Hepatocyte (in vitro differentiated cells): ENCODE measurements around the gene STAB2. TPM values are rescaled to one million over a fixed set of nuclear protein-coding genes. Genes with fewer than 3 reads are reported as not detected.

Experiments
- DNase-seq: peaks from one replicate; pipeline ENCODE4 v3.0.0-alpha.2; 2016; ENCODE audit warnings: low spot score
- H2AFZ ChIP-seq: fragments of 200-600 bp; sonication (generic); 2 replicates; pipeline ENCODE4 v1.6.0; 2016; ENCODE audit warnings: antibody characterized with exemption, mild to moderate bottlenecking
- H3K27ac ChIP-seq: fragments of 200-600 bp; sonication (generic); 2 replicates; pipeline ENCODE4 v1.5.1; 2016; ENCODE audit warnings: mild to moderate bottlenecking
- H3K27me3 ChIP-seq: fragments of 200-600 bp; sonication (generic); 2 replicates; pipeline ENCODE4 v1.6.1; 2016
- H3K36me3 ChIP-seq: fragments of 200-600 bp; sonication (generic); replicated peaks from 2 replicates; pipeline ENCODE4 v1.5.1; 2016; ENCODE audit warnings: low read depth; ENCODE audit not compliant: insufficient read depth
- H3K4me1 ChIP-seq: fragments of 200-600 bp; sonication (generic); 2 replicates; pipeline ENCODE4 v1.5.1; 2016; ENCODE audit warnings: mild to moderate bottlenecking, moderate library complexity; ENCODE audit not compliant: insufficient read depth
- H3K4me2 ChIP-seq: fragments of 200-600 bp; sonication (generic); 2 replicates; pipeline ENCODE4 v1.6.0; 2016
- H3K4me3 ChIP-seq: fragments of 200-600 bp; sonication (generic); 2 replicates; pipeline ENCODE4 v1.5.1; 2016; ENCODE audit warnings: mild to moderate bottlenecking
- H3K79me2 ChIP-seq: fragments of 200-600 bp; sonication (generic); 2 replicates; pipeline ENCODE4 v1.6.0; 2017; ENCODE audit warnings: mild to moderate bottlenecking
- H3K9me2 ChIP-seq: fragments of 200-600 bp; sonication (generic); replicated peaks from 2 replicates; pipeline ENCODE4 v1.6.0; 2017; ENCODE audit warnings: mild to moderate bottlenecking; ENCODE audit not compliant: insufficient read depth
- H3K9me3 ChIP-seq: fragments of 200-600 bp; sonication (generic); 2 replicates; pipeline ENCODE4 v1.5.1; 2016; ENCODE audit warnings: low read depth, mild to moderate bottlenecking
- H4K20me1 ChIP-seq: fragments of 200-600 bp; sonication (generic); 2 replicates; pipeline ENCODE4 v1.6.0; 2016; ENCODE audit warnings: mild to moderate bottlenecking; ENCODE audit not compliant: insufficient read depth, poor library complexity, severe bottlenecking
- CTCF ChIP-seq: fragments of 200-600 bp; sonication (generic); IDR thresholded peaks from 2 replicates; pipeline ENCODE4 v1.5.1; 2016; ENCODE audit warnings: antibody characterized with exemption, mild to moderate bottlenecking; ENCODE audit not compliant: poor library complexity
- EZH2 ChIP-seq: fragments of 200-600 bp; sonication (generic); IDR thresholded peaks from 2 replicates; pipeline ENCODE4 v1.6.1; 2016; ENCODE audit warnings: antibody characterized with exemption, mild to moderate bottlenecking, borderline replicate concordance
- EZH2phosphoT487 ChIP-seq: fragments of 200-600 bp; sonication (generic); IDR thresholded peaks from one replicate; pipeline ENCODE4 v1.6.1; 2018; ENCODE audit warnings: antibody characterized with exemption, mild to moderate bottlenecking, low read depth, moderate library complexity; ENCODE audit not compliant: unreplicated experiment, severe bottlenecking
- WGBS: methylation state at CpG from one replicate; pipeline ENCODE4 v1.1.6; 2016; ENCODE audit warnings: low lambda C conversion rate; ENCODE audit errors: missing lambda C conversion rate; 5-methylcytosine and 5-hydroxymethylcytosine counted together
- polyA plus RNA-seq: library from polyadenylated mRNA; unstranded; fragments of >200 nt; fragmentation: Nextera tagmentation; extraction: Ambion mirVana; gene quantifications from 2 replicates; pipeline ENCODE4 v1.2.1, GENCODE V29; 2016
- total RNA-seq: library from RNA; depleted of rRNA; stranded (reverse); fragments of >200 nt; gene quantifications from 2 replicates; pipeline ENCODE4 v1.2.3, GENCODE V29; 2014

STAB2 gene
- total and polyA plus RNA-seq, 2 experiments from 2014 or later: not detected

GRCh38 chr12:103690426-103690825, 103.4 kb downstream of the STAB2 start:
- Histone ChIP-seq H3K27ac (no peak overlapping the region), H3K27me3 (no peaks in the 10 kb centered on the region), H3K9me2 (no peaks in the 10 kb centered on the region), H2AFZ (no peak overlapping the region), H3K36me3 (no peaks in the 10 kb centered on the region), H3K79me2 (no peaks in the 10 kb centered on the region), H3K4me1 (no peaks in the 10 kb centered on the region), H3K9me3 (no peaks in the 10 kb centered on the region), H4K20me1 (no peaks in the 10 kb centered on the region), H3K4me2 (no peak overlapping the region), H3K4me3 (no peak overlapping the region)
- WGBS: 91% methylated on average over 2 of the region's 2 CpGs
- no peak for TF ChIP-seq EZH2
- no peak for TF ChIP-seq CTCF
- TF ChIP-seq EZH2phosphoT487: no peak
- DNase-seq: no peak

GRCh38 chr12:103691063-103691462, 104.0 kb downstream of the STAB2 start:
- Histone ChIP-seq H4K20me1 (no peaks in the 10 kb centered on the region), H3K36me3 (no peaks in the 10 kb centered on the region), H3K9me2 (no peaks in the 10 kb centered on the region), H3K4me2 (no peak overlapping the region), H3K9me3 (no peaks in the 10 kb centered on the region), H3K4me3 (no peak overlapping the region), H3K4me1 (no peaks in the 10 kb centered on the region), H2AFZ (no peak overlapping the region), H3K27ac (no peak overlapping the region), H3K27me3 (no peaks in the 10 kb centered on the region), H3K79me2 (no peaks in the 10 kb centered on the region)
- no peak for DNase-seq
- TF ChIP-seq EZH2phosphoT487: no peak
- WGBS: 68% methylated on average over 3 of the region's 3 CpGs

GRCh38 chr12:103696101-103696500, 109.0 kb downstream of the STAB2 start:
- H4K20me1 ChIP-seq: no peaks in the 10 kb centered on the region
- H3K36me3 ChIP-seq: no peaks in the 10 kb centered on the region
- peaks cover 10% of the 10 kb centered on the region for H3K27me3 ChIP-seq
- no peak overlapping the region for H2AFZ ChIP-seq
- no peaks in the 10 kb centered on the region for H3K79me2 ChIP-seq
- no peak for TF ChIP-seq EZH2
- no peak for TF ChIP-seq CTCF
- no peak for TF ChIP-seq EZH2phosphoT487
- H3K27ac ChIP-seq: no peak overlapping the region
- WGBS: 85% methylated on average over 5 of the region's 5 CpGs
- H3K4me2 ChIP-seq: no peak overlapping the region
- no peaks in the 10 kb centered on the region for H3K9me3 ChIP-seq
- H3K4me3 ChIP-seq: no peak overlapping the region
- no peaks in the 10 kb centered on the region for H3K9me2 ChIP-seq
- DNase-seq: no peak
- H3K4me1 ChIP-seq: no peaks in the 10 kb centered on the region

GRCh38 chr12:103697971-103698751, 111.1 kb downstream of the STAB2 start:
- H2AFZ ChIP-seq: no peak overlapping the region
- H4K20me1 ChIP-seq: no peaks in the 10 kb centered on the region
- peaks cover 10% of the 10 kb centered on the region for H3K27me3 ChIP-seq
- H3K9me2 ChIP-seq: no peaks in the 10 kb centered on the region
- no peaks in the 10 kb centered on the region for H3K9me3 ChIP-seq
- TF ChIP-seq EZH2: no peak
- no peak for TF ChIP-seq CTCF
- TF ChIP-seq EZH2phosphoT487: no peak
- no peaks in the 10 kb centered on the region for H3K79me2 ChIP-seq
- H3K4me2 ChIP-seq: no peak overlapping the region
- no peaks in the 10 kb centered on the region for H3K4me1 ChIP-seq
- H3K36me3 ChIP-seq: no peaks in the 10 kb centered on the region
- no peak overlapping the region for H3K4me3 ChIP-seq
- no peak overlapping the region for H3K27ac ChIP-seq
- WGBS: 79% methylated on average over 9 of the region's 9 CpGs
- DNase-seq: no peak
